ENCODE results near the gene FRMD3.

GRCh38 chr9:83457005-83457404 is 81.2 kb downstream of the FRMD3 start:
- TF ChIP-seq, protein P1, sequence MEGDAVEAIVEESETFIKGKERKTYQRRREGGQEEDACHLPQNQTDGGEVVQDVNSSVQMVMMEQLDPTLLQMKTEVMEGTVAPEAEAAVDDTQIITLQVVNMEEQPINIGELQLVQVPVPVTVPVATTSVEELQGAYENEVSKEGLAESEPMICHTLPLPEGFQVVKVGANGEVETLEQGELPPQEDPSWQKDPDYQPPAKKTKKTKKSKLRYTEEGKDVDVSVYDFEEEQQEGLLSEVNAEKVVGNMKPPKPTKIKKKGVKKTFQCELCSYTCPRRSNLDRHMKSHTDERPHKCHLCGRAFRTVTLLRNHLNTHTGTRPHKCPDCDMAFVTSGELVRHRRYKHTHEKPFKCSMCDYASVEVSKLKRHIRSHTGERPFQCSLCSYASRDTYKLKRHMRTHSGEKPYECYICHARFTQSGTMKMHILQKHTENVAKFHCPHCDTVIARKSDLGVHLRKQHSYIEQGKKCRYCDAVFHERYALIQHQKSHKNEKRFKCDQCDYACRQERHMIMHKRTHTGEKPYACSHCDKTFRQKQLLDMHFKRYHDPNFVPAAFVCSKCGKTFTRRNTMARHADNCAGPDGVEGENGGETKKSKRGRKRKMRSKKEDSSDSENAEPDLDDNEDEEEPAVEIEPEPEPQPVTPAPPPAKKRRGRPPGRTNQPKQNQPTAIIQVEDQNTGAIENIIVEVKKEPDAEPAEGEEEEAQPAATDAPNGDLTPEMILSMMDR (IDR thresholded peaks at IDR 0.05; ENCODE audit: poor library complexity, severe bottlenecking), result no peak
- no peak for TF ChIP-seq SMC3 (conservative IDR thresholded peaks at IDR 0.05; ENCODE audit: poor library complexity)

Data from neural cell (in vitro differentiated cells).